Activated B cell treated with CpG ODN at 0.5 μM for 24 hours (primary cell): ENCODE results near the gene ADISSP. TPM values are rescaled to one million over a fixed set of nuclear protein-coding genes. Genes with fewer than 3 reads are reported as not detected.

ENCODE experiments used
- ATAC-seq: fragments of 200-7000 bp; cut with Tn5 transposase; one replicate; pipeline ENCODE4 v1.10.0; 2021; ENCODE audit warnings: low read depth, mild to moderate bottlenecking, moderate library complexity
- CTCF ChIA-PET: fragments of 350-600 bp; sonication (Branson Sonifier 250); formaldehyde crosslinking; loops from one replicate; lab custom pipeline; 2021; ENCODE audit warnings: antibody characterized with exemption; lab: Charles Lee
- POLR2A ChIA-PET: fragments of 350-600 bp; sonication (Branson Sonifier 250); formaldehyde crosslinking; loops from one replicate; lab custom pipeline; 2021; ENCODE audit warnings: antibody characterized with exemption; lab: Charles Lee
- DNase-seq: peaks from one replicate; pipeline ENCODE4 v3.0.0; 2022
- H3K27ac Mint-ChIP-seq: one replicate; pipeline ENCODE4 v1.8.0; 2020; ENCODE audit warnings: mixed read lengths
- H3K27me3 Mint-ChIP-seq: one replicate; pipeline ENCODE4 v1.8.0; 2021; ENCODE audit warnings: mixed read lengths
- H3K36me3 Mint-ChIP-seq: one replicate; pipeline ENCODE4 v1.8.0; 2021; ENCODE audit warnings: low read depth, mixed read lengths
- H3K4me1 Mint-ChIP-seq: one replicate; pipeline ENCODE4 v1.8.0; 2021; ENCODE audit warnings: mixed read lengths
- H3K4me3 Mint-ChIP-seq: one replicate; pipeline ENCODE4 v1.8.0; 2020; ENCODE audit warnings: mild to moderate bottlenecking, mixed read lengths
- H3K9me3 Mint-ChIP-seq: one replicate; pipeline ENCODE4 v1.8.0; 2020; ENCODE audit warnings: mixed read lengths
- CTCF ChIP-seq: fragments of 200-600 bp; IDR thresholded peaks from one replicate; pipeline ENCODE4 v1.8.0; 2022; ENCODE audit warnings: antibody characterized with exemption, mild to moderate bottlenecking
- intact Hi-C: fragments of 100-400 bp; cut with micrococcal nuclease; formaldehyde crosslinking; loops from one replicate; pipeline ENCODE4 v1.15.1; 2024
- total RNA-seq: library from RNA; stranded (reverse); gene quantifications from 2 replicates; pipeline ENCODE4 v1.2.3, GENCODE V29; 2022

ADISSP gene
- total RNA-seq, 1 donor from 2014 or later: 29.9 TPM

- ChIA-PET POLR2A (interaction anchor here (0.7 kb wide), 1 partner anchor 251 kb away, joined by 6 read pairs; no protein-coding TSS in a partner anchor), CTCF (no interaction called here)
- H3K4me1 Mint-ChIP-seq: no peaks in the 10 kb centered on the region
- ATAC-seq (no peak), DNase-seq (no peak)
- H3K27ac Mint-ChIP-seq: no peak within 1 kb of the TSS
- no peaks in the 10 kb centered on the region for H3K9me3 Mint-ChIP-seq
- H3K4me3 Mint-ChIP-seq: no peak within 1 kb of the TSS
- H3K36me3 Mint-ChIP-seq: no peaks in the 10 kb centered on the region
- no peak for TF ChIP-seq CTCF
- intact Hi-C loops: no loop called here
- peaks cover 4% of the 10 kb centered on the region for H3K27me3 Mint-ChIP-seq
Measured at GRCh38 chr20:3712279-3712873, 55.2 kb downstream of the ADISSP start, which contains the start of gene SIGLEC1. Gene SIGLEC1, minus strand, starts transcription at chr20:3712600. Its CDS starts 5,472 bp downstream, at chr20:3707128.

GRCh38 chr20:3711484-3711941 is 56.0 kb downstream of the ADISSP start:
- Mint-ChIP-seq H3K27ac (no peak overlapping the region), H3K4me3 (no peak overlapping the region), H3K36me3 (no peaks in the 10 kb centered on the region), H3K4me1 (no peaks in the 10 kb centered on the region), H3K27me3 (peaks cover 4% of the 10 kb centered on the region), H3K9me3 (no peaks in the 10 kb centered on the region)
- CTCF ChIA-PET: interaction anchor here (0.5 to 1.8 kb wide), 8 partner anchors 9 to 357 kb away, joined by 3 to 9 read pairs (median 6); no protein-coding TSS in a partner anchor
- intact Hi-C loops: loop anchor here (1.0 kb wide), 2 partner anchors 35 to 148 kb away; no protein-coding TSS in a partner anchor
- POLR2A ChIA-PET: no interaction called here
- ATAC-seq (no peak), DNase-seq (no peak)
- TF ChIP-seq CTCF: no peak

- Mint-ChIP-seq H3K9me3 (no peaks in the 10 kb centered on the region), H3K27ac (no peak overlapping the region), H3K36me3 (no peaks in the 10 kb centered on the region), H3K4me3 (no peak overlapping the region), H3K27me3 (peaks cover 4% of the 10 kb centered on the region), H3K4me1 (no peaks in the 10 kb centered on the region)
- DNase-seq (peak; percentile 65), ATAC-seq (peak; percentile 42)
- ChIA-PET POLR2A (no interaction called here), CTCF (interaction anchor here (0.5 to 1.8 kb wide), 10 partner anchors 9 to 357 kb away, joined by 3 to 9 read pairs (median 4); no protein-coding TSS in a partner anchor)
- intact Hi-C loops: loop anchor here (1.0 kb wide), 2 partner anchors 35 to 148 kb away; no protein-coding TSS in a partner anchor
- TF ChIP-seq CTCF: peak; percentile 61
Measured at GRCh38 chr20:3710703-3711483, 56.7 kb downstream of the ADISSP start.

- intact Hi-C loops: no loop called here
- Mint-ChIP-seq H3K36me3 (no peaks in the 10 kb centered on the region), H3K27me3 (peaks cover 4% of the 10 kb centered on the region), H3K4me1 (no peaks in the 10 kb centered on the region), H3K9me3 (no peaks in the 10 kb centered on the region), H3K27ac (no peak overlapping the region), H3K4me3 (no peak overlapping the region)
- DNase-seq (no peak), ATAC-seq (no peak)
- ChIA-PET CTCF (interaction anchor here (0.8 to 1.8 kb wide), 7 partner anchors 10 to 383 kb away, joined by 3 to 8 read pairs (median 5); no protein-coding TSS in a partner anchor), POLR2A (interaction anchor here (0.5 kb wide), 1 partner anchor 122 kb away, joined by 6 read pairs; no protein-coding TSS in a partner anchor)
- no peak for TF ChIP-seq CTCF
Measured at GRCh38 chr20:3710011-3710466, 57.5 kb downstream of the ADISSP start.
